ENCODE measurements around the gene MUC5B.

DNA sequence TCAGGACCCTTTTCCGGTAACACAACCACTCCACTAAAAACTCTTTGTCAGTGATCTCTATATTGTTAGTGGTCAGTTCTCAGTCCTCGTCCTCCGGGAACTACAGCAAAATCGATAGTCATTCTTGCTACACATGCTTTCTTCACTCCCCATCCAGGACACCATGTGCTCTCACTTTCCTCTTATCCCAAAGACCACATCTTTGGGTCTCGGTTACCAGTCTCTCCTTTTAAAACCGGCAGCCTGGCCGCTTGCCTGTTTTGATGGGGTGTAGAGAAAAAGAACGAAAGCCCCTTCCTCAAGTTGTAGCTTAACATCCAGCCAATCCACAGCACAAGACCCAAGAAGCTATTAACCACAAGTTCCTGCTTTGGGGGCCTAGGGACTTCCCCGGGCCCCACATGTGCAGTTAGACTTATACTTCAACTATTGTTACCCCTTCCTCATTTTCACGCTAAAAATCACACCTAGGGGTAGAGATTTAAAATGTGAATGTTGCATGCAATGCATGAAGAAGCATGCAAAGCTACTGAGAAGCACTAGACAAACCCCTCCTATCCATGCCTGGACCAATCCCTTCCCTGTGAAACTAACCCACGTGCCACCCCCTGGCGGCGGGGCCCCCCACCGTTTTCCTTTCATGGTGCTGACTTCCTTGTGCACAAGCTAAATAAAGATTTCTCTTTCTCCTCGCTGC lies 88.1 kb downstream of the MUC5B start:
- TF ChIP-seq, protein P1, sequence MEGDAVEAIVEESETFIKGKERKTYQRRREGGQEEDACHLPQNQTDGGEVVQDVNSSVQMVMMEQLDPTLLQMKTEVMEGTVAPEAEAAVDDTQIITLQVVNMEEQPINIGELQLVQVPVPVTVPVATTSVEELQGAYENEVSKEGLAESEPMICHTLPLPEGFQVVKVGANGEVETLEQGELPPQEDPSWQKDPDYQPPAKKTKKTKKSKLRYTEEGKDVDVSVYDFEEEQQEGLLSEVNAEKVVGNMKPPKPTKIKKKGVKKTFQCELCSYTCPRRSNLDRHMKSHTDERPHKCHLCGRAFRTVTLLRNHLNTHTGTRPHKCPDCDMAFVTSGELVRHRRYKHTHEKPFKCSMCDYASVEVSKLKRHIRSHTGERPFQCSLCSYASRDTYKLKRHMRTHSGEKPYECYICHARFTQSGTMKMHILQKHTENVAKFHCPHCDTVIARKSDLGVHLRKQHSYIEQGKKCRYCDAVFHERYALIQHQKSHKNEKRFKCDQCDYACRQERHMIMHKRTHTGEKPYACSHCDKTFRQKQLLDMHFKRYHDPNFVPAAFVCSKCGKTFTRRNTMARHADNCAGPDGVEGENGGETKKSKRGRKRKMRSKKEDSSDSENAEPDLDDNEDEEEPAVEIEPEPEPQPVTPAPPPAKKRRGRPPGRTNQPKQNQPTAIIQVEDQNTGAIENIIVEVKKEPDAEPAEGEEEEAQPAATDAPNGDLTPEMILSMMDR (conservative IDR thresholded peaks at IDR 0.05; ENCODE audit: low read depth, low read length) = no peak
- TF ChIP-seq EZH2 (IDR thresholded peaks at IDR 0.05; ENCODE audit: borderline replicate concordance, low read depth, low read length, poor library complexity, severe bottlenecking) = no peak
